ENCODE data around the gene HLCS. TPM values are rescaled to one million over a fixed set of nuclear protein-coding genes. Genes with fewer than 3 reads are reported as not detected.
"Not testable (repeated sequence)": the region's sequence is repeated elsewhere in the genome, so short reads cannot be mapped to it uniquely, and the experiment has no call there.

Gene HLCS
- total RNA-seq, 2 experiments from 2014 or later: 15.5 to 16.8 TPM

- no peak overlapping the region for H3K4me3 Mint-ChIP-seq
- H3K4me1 Mint-ChIP-seq (ENCODE audit: low read depth): no peaks in the 10 kb centered on the region
- DNase-seq: no peak
- H3K9me3 Mint-ChIP-seq (ENCODE audit: insufficient read depth): no peaks in the 10 kb centered on the region
- CTCF ChIA-PET: no interaction called here
- H3K27ac Mint-ChIP-seq: no peak overlapping the region
- ATAC-seq: no peak
- POLR2A ChIA-PET: no interaction called here
- H3K27me3 Mint-ChIP-seq (ENCODE audit: low read depth): no peaks in the 10 kb centered on the region
- H3K36me3 Mint-ChIP-seq (ENCODE audit: low read depth): no peaks in the 10 kb centered on the region
Observed at GRCh38 chr21:36821032-36821299, 145.5 kb downstream of the HLCS start.

DNA sequence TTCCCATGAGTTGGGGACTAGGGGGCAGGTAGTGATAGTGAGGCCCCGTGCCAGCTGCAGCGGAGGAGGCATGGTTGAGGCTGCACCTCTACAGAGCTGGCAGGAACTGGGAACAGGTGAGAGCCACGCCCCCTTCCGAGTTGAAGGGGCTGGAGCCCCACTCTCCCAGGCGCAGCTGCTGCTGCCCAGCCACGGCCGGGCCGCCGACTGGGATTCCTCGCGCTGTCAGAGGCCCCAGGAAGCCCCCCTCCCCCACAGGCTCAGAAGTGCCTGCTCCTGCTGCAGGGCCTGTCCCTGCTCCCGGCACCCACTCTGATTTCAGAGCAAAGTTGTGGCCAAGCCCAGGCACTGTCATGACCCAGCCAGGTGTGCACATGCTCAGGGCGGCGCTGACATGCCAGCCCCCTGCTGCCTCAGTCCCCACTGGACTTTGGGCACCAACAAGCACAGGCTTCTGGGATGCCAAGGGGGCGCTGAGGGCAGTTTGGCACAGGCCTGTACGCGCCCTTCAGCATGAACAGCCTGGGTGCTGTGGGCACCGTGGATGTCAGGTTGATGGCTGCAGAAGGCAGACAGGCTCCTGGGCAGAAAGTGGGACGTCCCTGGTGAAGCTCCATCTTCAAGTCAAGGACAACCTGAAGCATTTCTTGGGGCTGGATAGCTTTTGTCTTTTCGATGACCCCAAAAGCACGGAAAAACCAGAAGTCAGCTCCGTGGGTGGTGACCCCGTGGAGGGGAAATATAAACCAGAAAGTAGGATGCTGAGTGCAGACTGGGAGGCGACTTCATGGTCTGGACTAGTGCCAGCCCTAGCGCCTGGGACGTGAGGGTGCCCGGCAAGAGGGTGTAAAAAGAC, 146.1 kb downstream of the HLCS start:
- DNase-seq (no peak), ATAC-seq (no peak)
- ChIA-PET POLR2A (no interaction called here), CTCF (no interaction called here)
- no peaks in the 10 kb centered on the region for H3K36me3 Mint-ChIP-seq (ENCODE audit: low read depth)
- H3K4me3 Mint-ChIP-seq: no peak overlapping the region
- H3K4me1 Mint-ChIP-seq (ENCODE audit: low read depth): no peaks in the 10 kb centered on the region
- no peaks in the 10 kb centered on the region for H3K9me3 Mint-ChIP-seq (ENCODE audit: insufficient read depth)
- H3K27ac Mint-ChIP-seq: no peak overlapping the region
- no peaks in the 10 kb centered on the region for H3K27me3 Mint-ChIP-seq (ENCODE audit: low read depth)

GRCh38 chr21:36817732-36818450, 148.6 kb downstream of the HLCS start:
- Mint-ChIP-seq H3K36me3 (ENCODE audit: low read depth) (no peaks in the 10 kb centered on the region), H3K4me3 (no peak overlapping the region), H3K4me1 (ENCODE audit: low read depth) (no peaks in the 10 kb centered on the region), H3K27me3 (ENCODE audit: low read depth) (no peaks in the 10 kb centered on the region), H3K9me3 (ENCODE audit: insufficient read depth) (no peaks in the 10 kb centered on the region), H3K27ac (no peak overlapping the region)
- ChIA-PET CTCF (no interaction called here), POLR2A (no interaction called here)
- no peak for ATAC-seq
- no peak for DNase-seq

DNA sequence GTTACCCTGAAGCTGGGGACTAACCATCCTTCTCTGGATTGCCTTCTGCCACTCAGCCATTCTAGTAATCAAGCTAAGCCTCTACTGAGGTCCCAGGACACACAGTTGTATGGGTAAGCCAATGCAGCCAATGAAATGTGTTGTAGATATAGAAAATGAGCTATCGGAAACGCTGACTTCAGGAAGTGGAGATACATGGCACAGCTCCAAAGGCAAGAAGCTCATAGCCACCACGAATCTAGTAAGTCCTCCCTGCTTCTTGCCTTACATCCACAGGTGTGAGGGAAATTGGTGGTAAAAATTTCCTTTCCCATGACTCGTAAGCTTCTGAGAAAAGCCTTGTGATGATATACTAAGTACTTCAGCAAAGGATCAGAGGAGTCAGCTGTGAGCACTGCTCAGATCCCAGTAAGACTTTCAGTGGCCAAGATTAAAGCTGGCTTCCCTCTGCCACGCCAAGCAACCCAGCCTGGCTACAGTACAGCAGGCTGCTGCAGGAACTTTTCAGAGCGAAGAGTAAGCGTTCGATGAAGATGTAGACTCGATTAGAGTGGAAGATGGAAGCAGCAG, 149.8 kb downstream of the HLCS start:
- Mint-ChIP-seq H3K36me3 (ENCODE audit: low read depth) (no peaks in the 10 kb centered on the region), H3K4me1 (ENCODE audit: low read depth) (no peaks in the 10 kb centered on the region), H3K27ac (no peak overlapping the region), H3K27me3 (ENCODE audit: low read depth) (no peaks in the 10 kb centered on the region), H3K4me3 (no peak overlapping the region), H3K9me3 (ENCODE audit: insufficient read depth) (no peaks in the 10 kb centered on the region)
- ATAC-seq: no peak
- POLR2A ChIA-PET: interaction anchor here (0.6 kb wide), 1 partner anchor 116 kb away, joined by 3 read pairs; no protein-coding TSS in a partner anchor
- CTCF ChIA-PET: interaction anchor here (0.6 kb wide), 1 partner anchor 9 kb away, joined by 3 read pairs; no protein-coding TSS in a partner anchor
- DNase-seq: no peak

DNA sequence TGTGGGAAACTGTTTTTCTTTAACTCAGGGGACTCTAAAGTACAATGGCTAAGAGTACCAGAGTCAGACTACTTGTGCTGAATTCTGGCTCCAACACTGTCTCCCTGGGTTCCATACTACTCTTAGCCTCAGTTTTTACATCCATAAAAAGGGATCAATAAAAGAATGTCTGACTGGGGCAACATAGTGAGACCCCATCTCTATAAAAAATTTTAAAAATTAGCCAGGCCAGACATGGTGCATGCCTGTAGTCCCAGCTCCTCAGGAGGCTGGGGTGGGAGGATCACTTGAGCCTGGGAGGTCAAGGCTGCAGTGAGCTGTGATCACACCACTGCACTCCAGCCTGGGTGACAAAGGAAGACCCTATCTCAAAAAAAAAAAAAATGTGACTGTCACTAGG, 150.4 kb downstream of the HLCS start:
- DNase-seq; ATAC-seq; H3K9me3 Mint-ChIP-seq (ENCODE audit: insufficient read depth); H3K27me3 Mint-ChIP-seq (ENCODE audit: low read depth); H3K36me3 Mint-ChIP-seq (ENCODE audit: low read depth); H3K4me1 Mint-ChIP-seq (ENCODE audit: low read depth); H3K27ac Mint-ChIP-seq; H3K4me3 Mint-ChIP-seq: not testable (repeated sequence)
- POLR2A ChIA-PET: interaction anchor here (0.6 kb wide), 1 partner anchor 117 kb away, joined by 3 read pairs; no protein-coding TSS in a partner anchor
- CTCF ChIA-PET: interaction anchor here (0.6 kb wide), 1 partner anchor 8 kb away, joined by 3 read pairs; no protein-coding TSS in a partner anchor

DNA sequence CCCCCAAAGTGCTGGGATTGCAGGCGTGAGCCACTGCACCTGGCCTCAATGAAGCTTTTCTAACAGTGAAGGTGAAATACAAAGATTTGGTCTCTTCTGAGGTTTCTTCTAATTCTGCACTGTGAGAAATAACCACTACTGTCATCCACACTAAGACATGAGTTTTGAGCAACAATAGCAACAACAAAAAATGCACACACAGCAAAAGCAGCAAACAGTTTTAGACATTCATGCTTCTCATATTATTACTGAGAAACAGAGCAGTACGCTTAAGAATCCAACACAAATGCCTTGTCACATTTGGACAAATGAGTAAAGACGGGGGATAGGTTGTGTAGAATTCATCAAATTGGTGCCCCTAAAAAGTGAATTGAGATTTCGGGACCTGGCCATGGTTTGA, 151.2 kb downstream of the HLCS start:
- H3K27me3 Mint-ChIP-seq (ENCODE audit: low read depth): no peaks in the 10 kb centered on the region
- no peaks in the 10 kb centered on the region for H3K4me1 Mint-ChIP-seq (ENCODE audit: low read depth)
- no peak overlapping the region for H3K4me3 Mint-ChIP-seq
- ChIA-PET POLR2A (no interaction called here), CTCF (no interaction called here)
- no peaks in the 10 kb centered on the region for H3K9me3 Mint-ChIP-seq (ENCODE audit: insufficient read depth)
- no peaks in the 10 kb centered on the region for H3K36me3 Mint-ChIP-seq (ENCODE audit: low read depth)
- ATAC-seq (no peak), DNase-seq (no peak)
- H3K27ac Mint-ChIP-seq: no peak overlapping the region

DNA sequence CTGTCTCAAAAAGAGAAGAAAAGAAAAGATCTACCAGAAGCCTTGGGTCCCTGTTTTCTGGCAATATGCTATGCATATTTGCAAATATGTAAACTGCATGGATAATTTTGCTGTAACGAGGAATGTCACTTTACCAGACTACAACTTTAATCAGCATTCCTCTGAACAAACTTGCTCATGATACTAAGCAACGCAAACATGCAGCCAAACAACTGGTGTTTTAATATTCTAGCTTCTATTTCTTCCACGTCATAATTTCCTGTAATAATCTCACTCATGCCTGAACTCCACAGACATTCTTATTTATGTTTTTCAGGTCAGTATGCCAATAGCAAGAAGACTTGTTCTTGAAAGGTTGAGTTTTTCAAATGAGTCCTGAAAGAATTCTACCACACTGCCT, 153.4 kb downstream of the HLCS start:
- CTCF ChIA-PET: no interaction called here
- no peak for ATAC-seq
- no peaks in the 10 kb centered on the region for H3K4me1 Mint-ChIP-seq (ENCODE audit: low read depth)
- H3K36me3 Mint-ChIP-seq (ENCODE audit: low read depth): no peaks in the 10 kb centered on the region
- POLR2A ChIA-PET: no interaction called here
- no peak for DNase-seq
- no peaks in the 10 kb centered on the region for H3K9me3 Mint-ChIP-seq (ENCODE audit: insufficient read depth)
- no peak overlapping the region for H3K27ac Mint-ChIP-seq
- no peak overlapping the region for H3K4me3 Mint-ChIP-seq
- H3K27me3 Mint-ChIP-seq (ENCODE audit: low read depth): no peaks in the 10 kb centered on the region

GRCh38 chr21:36811762-36812161, 154.7 kb downstream of the HLCS start:
- no peaks in the 10 kb centered on the region for H3K4me1 Mint-ChIP-seq (ENCODE audit: low read depth)
- POLR2A ChIA-PET: no interaction called here
- CTCF ChIA-PET: no interaction called here
- no peak overlapping the region for H3K4me3 Mint-ChIP-seq
- no peaks in the 10 kb centered on the region for H3K9me3 Mint-ChIP-seq (ENCODE audit: insufficient read depth)
- H3K27ac Mint-ChIP-seq: no peak overlapping the region
- no peak for ATAC-seq
- H3K27me3 Mint-ChIP-seq (ENCODE audit: low read depth): no peaks in the 10 kb centered on the region
- no peak for DNase-seq
- H3K36me3 Mint-ChIP-seq (ENCODE audit: low read depth): no peaks in the 10 kb centered on the region

- Mint-ChIP-seq H3K27me3 (ENCODE audit: low read depth) (no peaks in the 10 kb centered on the region), H3K4me3 (no peak overlapping the region), H3K9me3 (ENCODE audit: insufficient read depth) (no peaks in the 10 kb centered on the region), H3K27ac (no peak overlapping the region), H3K4me1 (ENCODE audit: low read depth) (no peaks in the 10 kb centered on the region), H3K36me3 (ENCODE audit: low read depth) (no peaks in the 10 kb centered on the region)
- POLR2A ChIA-PET: no interaction called here
- DNase-seq (no peak), ATAC-seq (no peak)
- CTCF ChIA-PET: no interaction called here
Observed at GRCh38 chr21:36810443-36810842, 156.0 kb downstream of the HLCS start.

GRCh38 chr21:36807422-36807928, 159.0 kb downstream of the HLCS start:
- Mint-ChIP-seq H3K4me3 (no peak overlapping the region), H3K36me3 (ENCODE audit: low read depth) (no peaks in the 10 kb centered on the region), H3K9me3 (ENCODE audit: insufficient read depth) (no peaks in the 10 kb centered on the region), H3K4me1 (ENCODE audit: low read depth) (no peaks in the 10 kb centered on the region), H3K27ac (no peak overlapping the region), H3K27me3 (ENCODE audit: low read depth) (no peaks in the 10 kb centered on the region)
- ChIA-PET POLR2A (no interaction called here), CTCF (interaction anchor here (0.6 kb wide), 1 partner anchor 9 kb away, joined by 3 read pairs; no protein-coding TSS in a partner anchor)
- no peak for DNase-seq
- ATAC-seq: no peak

GRCh38 chr21:36806103-36806502, 160.4 kb downstream of the HLCS start:
- CTCF ChIA-PET: no interaction called here
- H3K27me3 Mint-ChIP-seq (ENCODE audit: low read depth): no peaks in the 10 kb centered on the region
- POLR2A ChIA-PET: no interaction called here
- H3K36me3 Mint-ChIP-seq (ENCODE audit: low read depth): no peaks in the 10 kb centered on the region
- no peak overlapping the region for H3K27ac Mint-ChIP-seq
- H3K9me3 Mint-ChIP-seq (ENCODE audit: insufficient read depth): no peaks in the 10 kb centered on the region
- no peaks in the 10 kb centered on the region for H3K4me1 Mint-ChIP-seq (ENCODE audit: low read depth)
- ATAC-seq (no peak), DNase-seq (no peak)
- H3K4me3 Mint-ChIP-seq: no peak overlapping the region

DNA sequence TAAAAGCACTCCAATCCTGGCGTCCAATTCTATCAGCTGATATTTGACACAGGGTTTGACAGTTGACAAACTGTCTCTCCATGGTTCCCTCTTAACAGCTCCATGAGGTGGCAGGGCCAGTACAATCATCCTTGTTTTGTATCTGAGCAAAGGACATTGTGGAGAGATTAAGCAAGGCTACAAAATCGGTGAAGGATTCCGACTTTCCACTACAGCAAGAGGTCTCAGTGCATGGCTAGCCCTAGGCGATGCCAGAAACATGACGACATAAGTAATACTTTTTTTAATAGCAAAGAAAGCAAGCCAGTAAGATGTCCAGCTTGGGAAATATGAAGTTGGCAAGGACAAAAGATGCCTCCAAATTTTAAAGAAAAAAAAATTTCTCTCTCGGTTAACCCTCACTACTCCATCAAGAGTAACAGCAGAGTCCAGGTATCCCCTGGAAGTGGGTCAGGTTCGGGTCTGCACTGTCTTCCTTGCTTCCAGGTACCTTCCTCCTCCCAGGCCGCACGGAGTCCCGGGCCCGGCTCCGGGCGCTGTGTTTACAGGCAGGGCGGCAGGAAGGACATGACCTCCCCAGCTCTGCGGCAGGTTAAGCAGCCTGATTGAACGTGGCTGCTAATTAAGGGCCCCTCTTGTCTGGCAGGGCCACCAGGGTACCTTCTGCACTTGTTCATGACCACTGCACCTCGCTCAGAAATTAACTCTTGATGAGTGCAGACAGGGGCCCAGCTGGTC, 161.4 kb downstream of the HLCS start:
- H3K27me3 Mint-ChIP-seq (ENCODE audit: low read depth): no peaks in the 10 kb centered on the region
- ATAC-seq (no peak), DNase-seq (no peak)
- H3K4me3 Mint-ChIP-seq: no peak overlapping the region
- ChIA-PET POLR2A (no interaction called here), CTCF (no interaction called here)
- H3K27ac Mint-ChIP-seq: no peak overlapping the region
- H3K36me3 Mint-ChIP-seq (ENCODE audit: low read depth): no peaks in the 10 kb centered on the region
- no peaks in the 10 kb centered on the region for H3K4me1 Mint-ChIP-seq (ENCODE audit: low read depth)
- no peaks in the 10 kb centered on the region for H3K9me3 Mint-ChIP-seq (ENCODE audit: insufficient read depth)

All from activated CD8-positive, alpha-beta T cell treated with anti-CD3 and anti-CD28 coated beads, Interleukin-2, amount 10 ng/mL, durations not matched to agents 7 days and 5 days (primary cell).